GM23338 (cell line): Measurements from ENCODE around the gene HBB. TPM values are rescaled to one million over a fixed set of nuclear protein-coding genes. Genes with fewer than 3 reads are reported as not detected.

Experiments
- ATAC-seq: fragments of 200-7000 bp; cut with Tn5 transposase; 3 replicates; pipeline ENCODE4 v1.9.1; 2020
- DNase-seq: peaks from one replicate; pipeline ENCODE4 v3.0.0-alpha.2; 2015; ENCODE audit warnings: low spot score
- H2AFZ ChIP-seq: fragments of 200-600 bp; sonication (generic); 2 replicates; pipeline ENCODE4 v1.8.0; 2016; ENCODE audit warnings: antibody characterized with exemption, mild to moderate bottlenecking, moderate library complexity
- H3F3A ChIP-seq: fragments of 200-600 bp; sonication (generic); replicated peaks from 2 replicates; pipeline ENCODE4 v1.8.0; 2017; ENCODE audit warnings: antibody characterized with exemption, mixed run types, low read depth
- H3K27ac ChIP-seq: fragments of 200-600 bp; sonication (generic); 2 replicates; pipeline ENCODE4 v1.6.1; 2016; ENCODE audit warnings: low read depth
- H3K27me3 ChIP-seq: fragments of 200-600 bp; sonication (generic); 2 replicates; pipeline ENCODE4 v1.8.0; 2016; ENCODE audit warnings: mild to moderate bottlenecking, mixed run types, moderate library complexity; ENCODE audit not compliant: insufficient read depth
- H3K36me3 ChIP-seq: fragments of 200-600 bp; sonication (generic); 2 replicates; pipeline ENCODE4 v1.8.0; 2016; ENCODE audit warnings: mild to moderate bottlenecking; ENCODE audit not compliant: insufficient read depth
- H3K4me1 ChIP-seq: fragments of 200-600 bp; sonication (generic); 2 replicates; pipeline ENCODE4 v1.8.0; 2016; ENCODE audit warnings: mild to moderate bottlenecking, moderate library complexity; ENCODE audit not compliant: insufficient read depth
- H3K4me2 ChIP-seq: fragments of 200-600 bp; sonication (generic); 2 replicates; pipeline ENCODE4 v1.7.1; 2017; ENCODE audit warnings: mixed run types
- H3K4me3 ChIP-seq: fragments of 200-600 bp; sonication (generic); 2 replicates; pipeline ENCODE4 v1.6.1; 2016; ENCODE audit warnings: mixed run types
- H3K79me2 ChIP-seq: fragments of 200-600 bp; sonication (generic); replicated peaks from 2 replicates; pipeline ENCODE4 v1.8.0; 2017; ENCODE audit warnings: mild to moderate bottlenecking; ENCODE audit not compliant: insufficient read depth
- H3K9me2 ChIP-seq: fragments of 200-600 bp; sonication (generic); 2 replicates; pipeline ENCODE4 v1.8.0; 2017; ENCODE audit not compliant: insufficient read depth
- H4K20me1 ChIP-seq: fragments of 200-600 bp; sonication (generic); replicated peaks from 2 replicates; pipeline ENCODE4 v1.8.0; 2017; ENCODE audit warnings: mild to moderate bottlenecking; ENCODE audit not compliant: insufficient read depth
- H3K27ac Mint-ChIP-seq: 2 replicates; pipeline ENCODE4 v1.8.0; 2020; ENCODE audit warnings: inconsistent platforms, mild to moderate bottlenecking, moderate library complexity, mixed read lengths
- H3K27me3 Mint-ChIP-seq: 3 replicates; pipeline ENCODE4 v1.8.0; 2022; ENCODE audit warnings: low read depth, mild to moderate bottlenecking, moderate library complexity, mixed read lengths, inconsistent platforms; ENCODE audit not compliant: insufficient read depth, poor library complexity
- H3K36me3 Mint-ChIP-seq: 3 replicates; pipeline ENCODE4 v1.8.0; 2021; ENCODE audit warnings: low read depth, mild to moderate bottlenecking, inconsistent platforms, moderate library complexity, mixed read lengths
- H3K4me1 Mint-ChIP-seq: 3 replicates; pipeline ENCODE4 v1.8.0; 2020; ENCODE audit warnings: mild to moderate bottlenecking, inconsistent platforms, mixed read lengths
- H3K4me3 Mint-ChIP-seq: 3 replicates; pipeline ENCODE4 v1.8.0; 2021; ENCODE audit warnings: moderate library complexity, mild to moderate bottlenecking, inconsistent platforms, mixed read lengths
- H3K9me3 Mint-ChIP-seq: 3 replicates; pipeline ENCODE4 v1.8.0; 2020; ENCODE audit warnings: moderate library complexity, mild to moderate bottlenecking, inconsistent platforms, mixed read lengths
- CREB1 ChIP-seq: fragments of 250-450 bp; sonication (Bioruptor Pico); IDR thresholded peaks from 2 replicates; pipeline ENCODE4 v1.5.0; 2020; ENCODE audit warnings: low read depth, mild to moderate bottlenecking, moderate library complexity
- EZH2 ChIP-seq: fragments of 200-600 bp; sonication (generic); IDR thresholded peaks from one replicate; pipeline ENCODE4 v1.8.0; 2017; ENCODE audit warnings: antibody characterized with exemption, mild to moderate bottlenecking, low read depth; ENCODE audit not compliant: unreplicated experiment
- EZH2phosphoT487 ChIP-seq: fragments of 200-600 bp; sonication (generic); IDR thresholded peaks from one replicate; pipeline ENCODE4 v1.8.1; 2018; ENCODE audit warnings: antibody characterized with exemption; ENCODE audit not compliant: unreplicated experiment
- JUNB ChIP-seq: IDR thresholded peaks from one replicate; pipeline ENCODE4 v1.6.1; 2016; ENCODE audit warnings: antibody characterized with exemption; ENCODE audit not compliant: unreplicated experiment
- NANOG ChIP-seq: IDR thresholded peaks from 2 replicates; pipeline ENCODE4 v1.6.1; 2016; ENCODE audit warnings: antibody characterized with exemption, borderline replicate concordance
- ZNF114 ChIP-seq: fragments of 250-450 bp; sonication (Bioruptor Pico); IDR thresholded peaks from 2 replicates; pipeline ENCODE4 v1.5.0; 2020; ENCODE audit warnings: mild to moderate bottlenecking, moderate library complexity
- ZNF331 ChIP-seq: fragments of 250-450 bp; sonication (Bioruptor Pico); IDR thresholded peaks from 2 replicates; pipeline ENCODE4 v1.5.0; 2020; ENCODE audit warnings: low read depth, mild to moderate bottlenecking, moderate library complexity
- polyA plus RNA-seq: library from polyadenylated mRNA; unstranded; fragments of >200 nt; fragmentation: Nextera tagmentation; extraction: Ambion mirVana; gene quantifications from 2 replicates; pipeline ENCODE4 v1.2.1, GENCODE V29; 2016
- total RNA-seq: library from RNA; depleted of rRNA; stranded (reverse); fragments of >200 nt; shearing (Covaris generic); gene quantifications from 2 replicates; pipeline ENCODE4 v1.2.3, GENCODE V29; 2014
- TF ChIP-seq, protein P1 (sequence below): fragments of 250-450 bp; sonication (Bioruptor Pico); IDR thresholded peaks from 2 replicates; pipeline ENCODE4 v1.5.0; 2020; ENCODE audit warnings: mild to moderate bottlenecking, moderate library complexity

The HBB gene
- total and polyA plus RNA-seq, 2 experiments from 2014 or later: not detected

GRCh38 chr11:5232821-5233220 is 6.0 kb upstream of the HBB start:
- Histone ChIP-seq H4K20me1 (no peaks in the 10 kb centered on the region), H3K4me1 (no peaks in the 10 kb centered on the region), H3K4me3 (no peak overlapping the region), H3K4me2 (no peak overlapping the region), H2AFZ (no peak overlapping the region), H3K27ac (no peak overlapping the region), H3K9me2 (no peaks in the 10 kb centered on the region), H3K36me3 (no peaks in the 10 kb centered on the region), H3K27me3 (no peaks in the 10 kb centered on the region), H3K79me2 (no peaks in the 10 kb centered on the region), H3F3A (no peaks in the 10 kb centered on the region)
- H3K36me3 Mint-ChIP-seq: no peaks in the 10 kb centered on the region
- ATAC-seq (no peak), DNase-seq (no peak)
- H3K9me3 Mint-ChIP-seq: no peaks in the 10 kb centered on the region
- TF ChIP-seq, protein P1, sequence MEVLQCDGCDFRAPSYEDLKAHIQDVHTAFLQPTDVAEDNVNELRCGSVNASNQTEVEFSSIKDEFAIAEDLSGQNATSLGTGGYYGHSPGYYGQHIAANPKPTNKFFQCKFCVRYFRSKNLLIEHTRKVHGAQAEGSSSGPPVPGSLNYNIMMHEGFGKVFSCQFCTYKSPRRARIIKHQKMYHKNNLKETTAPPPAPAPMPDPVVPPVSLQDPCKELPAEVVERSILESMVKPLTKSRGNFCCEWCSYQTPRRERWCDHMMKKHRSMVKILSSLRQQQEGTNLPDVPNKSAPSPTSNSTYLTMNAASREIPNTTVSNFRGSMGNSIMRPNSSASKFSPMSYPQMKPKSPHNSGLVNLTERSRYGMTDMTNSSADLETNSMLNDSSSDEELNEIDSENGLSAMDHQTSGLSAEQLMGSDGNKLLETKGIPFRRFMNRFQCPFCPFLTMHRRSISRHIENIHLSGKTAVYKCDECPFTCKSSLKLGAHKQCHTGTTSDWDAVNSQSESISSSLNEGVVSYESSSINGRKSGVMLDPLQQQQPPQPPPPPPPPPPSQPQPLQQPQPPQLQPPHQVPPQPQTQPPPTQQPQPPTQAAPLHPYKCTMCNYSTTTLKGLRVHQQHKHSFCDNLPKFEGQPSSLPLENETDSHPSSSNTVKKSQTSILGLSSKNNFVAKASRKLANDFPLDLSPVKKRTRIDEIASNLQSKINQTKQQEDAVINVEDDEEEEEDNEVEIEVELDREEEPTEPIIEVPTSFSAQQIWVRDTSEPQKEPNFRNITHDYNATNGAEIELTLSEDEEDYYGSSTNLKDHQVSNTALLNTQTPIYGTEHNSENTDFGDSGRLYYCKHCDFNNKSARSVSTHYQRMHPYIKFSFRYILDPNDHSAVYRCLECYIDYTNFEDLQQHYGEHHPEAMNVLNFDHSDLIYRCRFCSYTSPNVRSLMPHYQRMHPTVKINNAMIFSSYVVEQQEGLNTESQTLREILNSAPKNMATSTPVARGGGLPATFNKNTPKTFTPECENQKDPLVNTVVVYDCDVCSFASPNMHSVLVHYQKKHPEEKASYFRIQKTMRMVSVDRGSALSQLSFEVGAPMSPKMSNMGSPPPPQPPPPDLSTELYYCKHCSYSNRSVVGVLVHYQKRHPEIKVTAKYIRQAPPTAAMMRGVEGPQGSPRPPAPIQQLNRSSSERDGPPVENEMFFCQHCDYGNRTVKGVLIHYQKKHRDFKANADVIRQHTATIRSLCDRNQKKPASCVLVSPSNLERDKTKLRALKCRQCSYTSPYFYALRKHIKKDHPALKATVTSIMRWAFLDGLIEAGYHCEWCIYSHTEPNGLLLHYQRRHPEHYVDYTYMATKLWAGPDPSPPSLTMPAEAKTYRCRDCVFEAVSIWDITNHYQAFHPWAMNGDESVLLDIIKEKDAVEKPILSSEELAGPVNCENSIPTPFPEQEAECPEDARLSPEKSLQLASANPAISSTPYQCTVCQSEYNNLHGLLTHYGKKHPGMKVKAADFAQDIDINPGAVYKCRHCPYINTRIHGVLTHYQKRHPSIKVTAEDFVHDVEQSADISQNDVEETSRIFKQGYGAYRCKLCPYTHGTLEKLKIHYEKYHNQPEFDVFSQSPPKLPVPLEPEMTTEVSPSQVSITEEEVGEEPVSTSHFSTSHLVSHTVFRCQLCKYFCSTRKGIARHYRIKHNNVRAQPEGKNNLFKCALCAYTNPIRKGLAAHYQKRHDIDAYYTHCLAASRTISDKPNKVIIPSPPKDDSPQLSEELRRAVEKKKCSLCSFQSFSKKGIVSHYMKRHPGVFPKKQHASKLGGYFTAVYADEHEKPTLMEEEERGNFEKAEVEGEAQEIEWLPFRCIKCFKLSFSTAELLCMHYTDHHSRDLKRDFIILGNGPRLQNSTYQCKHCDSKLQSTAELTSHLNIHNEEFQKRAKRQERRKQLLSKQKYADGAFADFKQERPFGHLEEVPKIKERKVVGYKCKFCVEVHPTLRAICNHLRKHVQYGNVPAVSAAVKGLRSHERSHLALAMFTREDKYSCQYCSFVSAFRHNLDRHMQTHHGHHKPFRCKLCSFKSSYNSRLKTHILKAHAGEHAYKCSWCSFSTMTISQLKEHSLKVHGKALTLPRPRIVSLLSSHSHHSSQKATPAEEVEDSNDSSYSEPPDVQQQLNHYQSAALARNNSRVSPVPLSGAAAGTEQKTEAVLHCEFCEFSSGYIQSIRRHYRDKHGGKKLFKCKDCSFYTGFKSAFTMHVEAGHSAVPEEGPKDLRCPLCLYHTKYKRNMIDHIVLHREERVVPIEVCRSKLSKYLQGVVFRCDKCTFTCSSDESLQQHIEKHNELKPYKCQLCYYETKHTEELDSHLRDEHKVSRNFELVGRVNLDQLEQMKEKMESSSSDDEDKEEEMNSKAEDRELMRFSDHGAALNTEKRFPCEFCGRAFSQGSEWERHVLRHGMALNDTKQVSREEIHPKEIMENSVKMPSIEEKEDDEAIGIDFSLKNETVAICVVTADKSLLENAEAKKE (CRISPR knock-in tag): no peak
- TF ChIP-seq EZH2 (no peak), JUNB (no peak), ZNF331 (no peak), NANOG (no peak), EZH2phosphoT487 (no peak), ZNF114 (no peak)
- H3K27me3 Mint-ChIP-seq: no peaks in the 10 kb centered on the region
- no peak overlapping the region for H3K4me3 Mint-ChIP-seq
- no peak overlapping the region for H3K27ac Mint-ChIP-seq
- H3K4me1 Mint-ChIP-seq: no peaks in the 10 kb centered on the region

DNA sequence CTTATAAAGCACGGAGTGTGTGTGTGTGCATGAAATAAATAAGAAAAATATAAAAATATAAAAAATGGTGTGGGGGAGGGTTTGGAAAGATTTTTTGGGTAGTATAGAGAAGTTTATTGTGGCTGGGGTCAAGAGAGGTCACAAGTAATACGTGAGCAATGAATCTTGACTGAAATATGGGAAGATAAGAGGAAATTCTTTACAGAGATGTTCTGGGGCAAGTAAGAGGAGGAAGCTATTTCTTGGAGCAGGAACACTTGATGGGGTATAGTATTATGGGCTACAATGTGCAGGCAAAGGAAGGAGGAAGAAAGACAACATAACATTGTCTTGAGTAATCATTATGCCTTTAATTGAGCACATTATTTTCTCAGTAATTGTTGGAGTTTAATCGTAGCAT is 5.3 kb upstream of the HBB start:
- H3K27me3 ChIP-seq: no peaks in the 10 kb centered on the region
- H3K36me3 Mint-ChIP-seq: no peaks in the 10 kb centered on the region
- no peak overlapping the region for H3K4me3 Mint-ChIP-seq
- TF ChIP-seq EZH2phosphoT487: no peak
- TF ChIP-seq CREB1 (CRISPR knock-in tag): no peak
- TF ChIP-seq, protein P1 (CRISPR knock-in tag): no peak
- TF ChIP-seq ZNF114: no peak

More for the DNA sequence above, 5.3 kb upstream of the HBB start:
- DNase-seq (no peak), ATAC-seq (no peak)
- no peak overlapping the region for H2AFZ ChIP-seq
- no peaks in the 10 kb centered on the region for H4K20me1 ChIP-seq
- H3K27ac ChIP-seq: no peak overlapping the region
- H3K4me1 Mint-ChIP-seq: no peaks in the 10 kb centered on the region
- H3K4me1 ChIP-seq: no peaks in the 10 kb centered on the region
- H3K27me3 Mint-ChIP-seq: no peaks in the 10 kb centered on the region
- no peak overlapping the region for H3K4me2 ChIP-seq
- no peaks in the 10 kb centered on the region for H3K9me2 ChIP-seq
- no peaks in the 10 kb centered on the region for H3F3A ChIP-seq
- H3K4me3 ChIP-seq: no peak overlapping the region
- H3K79me2 ChIP-seq: no peaks in the 10 kb centered on the region
- no peaks in the 10 kb centered on the region for H3K9me3 Mint-ChIP-seq
- no peak overlapping the region for H3K27ac Mint-ChIP-seq
- no peaks in the 10 kb centered on the region for H3K36me3 ChIP-seq
